Measurements from ENCODE around the gene LDB2. TPM values are rescaled to one million over a fixed set of nuclear protein-coding genes. Genes with fewer than 3 reads are reported as not detected.

Gene LDB2
- polyA plus RNA-seq, 2 of the 4 experiments (the other 2 are of a cell fraction), result not detected

- DNase-seq (ENCODE audit: low read depth in 1 of 2, low spot score in 1 of 2) (no peak), ATAC-seq (no peak), FAIRE-seq (no peak)
- CTCF ChIA-PET, result interaction anchor here (1.1 kb wide), 1 partner anchor 12 kb away, joined by 3 read pairs; no protein-coding TSS in a partner anchor
- TF ChIP-seq HEYL (CRISPR knock-in tag; IDR thresholded peaks at IDR 0.05) (no peak), BCL3 (IDR thresholded peaks at IDR 0.05) (no peak), RFX5 (IDR thresholded peaks at IDR 0.05) (no peak), RCOR1 (IDR thresholded peaks at IDR 0.05; ENCODE audit: low read depth, low read length) (no peak), RAD21 (conservative IDR thresholded peaks at IDR 0.05 in 1 of 2, IDR thresholded peaks at IDR 0.05 in 1 of 2) (no peak), TFCP2L1 (CRISPR knock-in tag; IDR thresholded peaks at IDR 0.05) (no peak), TP53 (CRISPR knock-in tag; IDR thresholded peaks at IDR 0.05) (no peak), RNF2 (IDR thresholded peaks at IDR 0.05; ENCODE audit: borderline replicate concordance, low read depth) (no peak), ZC3H11A (IDR thresholded peaks at IDR 0.05) (no peak), MAZ (IDR thresholded peaks at IDR 0.05; ENCODE audit: borderline replicate concordance, low read depth, low read length) (no peak)
- WGBS (ENCODE audit: missing lambda C conversion rate), result 22% methylated on average over 1 of the region's 7 CpGs
- Histone ChIP-seq H3K4me1 (no peaks in the 10 kb centered on the region), H3K9me3 (no peaks in the 10 kb centered on the region), H3K4me3 (no peak overlapping the region), H3K27ac (no peak overlapping the region), H3K4me2 (no peak overlapping the region)
- POLR2A ChIA-PET, result no interaction called here
Measured at GRCh38 chr4:16505726-16506125, 392.7 kb downstream of the LDB2 start.

GRCh38 chr4:16505267-16505666 lies 393.2 kb downstream of the LDB2 start:
- POLR2A ChIA-PET, result no interaction called here
- CTCF ChIA-PET, result interaction anchor here (1.1 kb wide), 1 partner anchor 12 kb away, joined by 3 read pairs; no protein-coding TSS in a partner anchor
- FAIRE-seq, result no peak

GRCh38 chr4:16503421-16504100 lies 394.9 kb downstream of the LDB2 start:
- ATAC-seq, result no peak
- no peak for TF ChIP-seq HOXB13 (CRISPR knock-in tag; IDR thresholded peaks at IDR 0.05; ENCODE audit: low read depth)
- TF ChIP-seq CHD4 (IDR thresholded peaks at IDR 0.05; ENCODE audit: borderline replicate concordance), result no peak
- no peak for TF ChIP-seq KDM5A (IDR thresholded peaks at IDR 0.05)
- no peak for TF ChIP-seq USF2 (IDR thresholded peaks at IDR 0.05)
- TF ChIP-seq FOSL2 (IDR thresholded peaks at IDR 0.05), result no peak
- no peak for TF ChIP-seq FOSL2 (CRISPR knock-in tag; IDR thresholded peaks at IDR 0.05)
- TF ChIP-seq MAFK (IDR thresholded peaks at IDR 0.05; ENCODE audit: partially characterized antibody), result no peak
- no peak for TF ChIP-seq SMC3 (IDR thresholded peaks at IDR 0.05)
- TF ChIP-seq KDM1A (IDR thresholded peaks at IDR 0.05; ENCODE audit: low read depth), result no peak
- no peak for TF ChIP-seq ZSCAN20 (CRISPR knock-in tag; IDR thresholded peaks at IDR 0.05)
- TF ChIP-seq RARB (CRISPR knock-in tag; IDR thresholded peaks at IDR 0.05), result no peak
- TF ChIP-seq TP53 (CRISPR knock-in tag; IDR thresholded peaks at IDR 0.05), result no peak
- TF ChIP-seq HEYL (CRISPR knock-in tag; IDR thresholded peaks at IDR 0.05), result no peak
- no peak for TF ChIP-seq HES2 (IDR thresholded peaks at IDR 0.05)
- no peak for TF ChIP-seq E2F6 (IDR thresholded peaks at IDR 0.05; ENCODE audit: borderline replicate concordance, low read depth)
- TF ChIP-seq RCOR1 (IDR thresholded peaks at IDR 0.05; ENCODE audit: low read depth, low read length), result no peak
- TF ChIP-seq RAD21 (conservative IDR thresholded peaks at IDR 0.05 in 1 of 2, IDR thresholded peaks at IDR 0.05 in 1 of 2), result no peak
- TF ChIP-seq POLR2A (IDR thresholded peaks at IDR 0.05; ENCODE audit: low read length), result no peak
- TF ChIP-seq REST (IDR thresholded peaks at IDR 0.05), result no peak
- no peak for TF ChIP-seq HDAC2 (IDR thresholded peaks at IDR 0.05)
- TF ChIP-seq GATA3 (IDR thresholded peaks at IDR 0.05; ENCODE audit: borderline replicate concordance), result no peak
- DNase-seq (ENCODE audit: low read depth in 1 of 2, low spot score in 1 of 2), result no peak
- CTCF ChIA-PET, result no interaction called here
- no peak overlapping the region for H3K27ac ChIP-seq
- POLR2A ChIA-PET, result no interaction called here
- FAIRE-seq, result no peak
- no peak overlapping the region for H3K4me3 ChIP-seq
- no peaks in the 10 kb centered on the region for H3K4me1 ChIP-seq
- H3K9me3 ChIP-seq, result no peaks in the 10 kb centered on the region
- WGBS (ENCODE audit: missing lambda C conversion rate), result 9% methylated on average over 4 of the region's 4 CpGs
- H3K4me2 ChIP-seq, result no peak overlapping the region

More at GRCh38 chr4:16505267-16505666, 393.2 kb downstream of the LDB2 start:
- no peaks in the 10 kb centered on the region for H3K9me3 ChIP-seq
- WGBS (ENCODE audit: missing lambda C conversion rate), result 4% methylated on average over 2 of the region's 2 CpGs
- no peak overlapping the region for H3K4me3 ChIP-seq
- TF ChIP-seq CHD2 (IDR thresholded peaks at IDR 0.05; ENCODE audit: low read length, partially characterized antibody) (no peak), ZC3H11A (IDR thresholded peaks at IDR 0.05) (no peak), FOSL2 (IDR thresholded peaks at IDR 0.05) (no peak), FOSL2 (CRISPR knock-in tag; IDR thresholded peaks at IDR 0.05) (no peak)
- no peak for DNase-seq (ENCODE audit: low read depth in 1 of 2, low spot score in 1 of 2)
- no peak for ATAC-seq
- H3K4me2 ChIP-seq, result no peak overlapping the region
- no peak overlapping the region for H3K27ac ChIP-seq
- H3K4me1 ChIP-seq, result no peaks in the 10 kb centered on the region

Data from A549 (cell line).